Nephron progenitor cell (in vitro differentiated cells): ENCODE results near the gene GFI1B.
"Not testable (repeated sequence)": the region's sequence is repeated elsewhere in the genome, so short reads cannot be mapped to it uniquely, and the experiment has no call there.

Experiments
- DNase-seq: peaks from one replicate; pipeline ENCODE4 v3.0.0; 2021
- H3K27ac Mint-ChIP-seq: 2 replicates; pipeline ENCODE4 v1.8.0; 2021; ENCODE audit warnings: mild to moderate bottlenecking, moderate library complexity, mixed read lengths
- H3K27me3 Mint-ChIP-seq: 2 replicates; pipeline ENCODE4 v1.8.0; 2021; ENCODE audit warnings: mild to moderate bottlenecking, low read depth, mixed read lengths; ENCODE audit not compliant: poor library complexity
- H3K36me3 Mint-ChIP-seq: 2 replicates; pipeline ENCODE4 v1.8.0; 2021; ENCODE audit warnings: low read depth, mixed read lengths
- H3K4me1 Mint-ChIP-seq: 2 replicates; pipeline ENCODE4 v1.8.0; 2021; ENCODE audit warnings: mixed read lengths
- H3K4me3 Mint-ChIP-seq: 2 replicates; pipeline ENCODE4 v1.8.0; 2021; ENCODE audit warnings: mild to moderate bottlenecking, moderate library complexity, mixed read lengths
- H3K9me3 Mint-ChIP-seq: 2 replicates; pipeline ENCODE4 v1.8.0; 2021; ENCODE audit warnings: mild to moderate bottlenecking, moderate library complexity, mixed read lengths
- TF ChIP-seq, protein P1 (sequence below): fragments of 200-600 bp; sonication (generic); IDR thresholded peaks from 2 replicates; pipeline ENCODE4 v1.5.0; 2021; ENCODE audit warnings: antibody characterized with exemption

GFI1B gene

DNA sequence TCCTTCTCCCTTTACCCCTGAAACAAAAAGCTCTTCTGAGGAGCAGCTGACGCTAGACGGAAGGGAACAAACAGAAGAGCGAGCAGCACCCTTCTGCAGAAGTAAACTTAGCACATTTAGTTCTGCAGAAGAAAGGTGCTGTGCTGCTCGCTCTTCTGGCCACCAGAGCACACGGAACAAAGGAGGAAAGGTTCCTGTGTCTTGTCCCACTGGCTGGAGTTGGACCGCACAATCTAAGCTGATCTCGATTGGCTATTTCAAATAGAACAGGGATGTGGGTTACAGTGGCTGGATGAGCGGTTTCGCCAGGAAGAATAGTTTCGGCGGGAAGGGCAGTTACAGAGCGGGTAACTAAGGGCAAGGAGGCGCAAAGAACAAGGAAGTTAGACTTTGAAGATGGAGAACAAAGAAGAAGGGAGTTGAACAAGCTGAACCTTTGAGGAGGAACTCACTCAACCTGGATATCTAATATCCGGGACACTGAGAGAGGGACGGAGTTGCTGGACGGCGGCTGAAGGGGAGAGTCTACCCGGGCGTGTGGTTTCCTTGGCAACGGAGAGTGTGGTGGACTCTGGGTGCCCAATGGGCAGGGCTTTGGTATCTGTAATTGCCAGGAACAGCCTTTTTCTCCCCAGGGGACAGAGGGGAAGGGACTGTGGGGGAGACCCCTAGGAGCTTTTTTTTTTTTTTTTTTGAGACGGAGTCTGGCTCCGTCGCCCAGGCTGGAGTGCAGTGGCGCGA lies 59.5 kb downstream of the GFI1B start:
- Mint-ChIP-seq H3K27me3 (peaks cover 3% of the 10 kb centered on the region), H3K9me3 (peaks cover 9% of the 10 kb centered on the region), H3K36me3 (peaks cover 92% of the 10 kb centered on the region), H3K4me1 (peaks cover 27% of the 10 kb centered on the region), H3K27ac (no peak overlapping the region), H3K4me3 (no peak overlapping the region)
- DNase-seq, result no peak
- TF ChIP-seq, protein P1, sequence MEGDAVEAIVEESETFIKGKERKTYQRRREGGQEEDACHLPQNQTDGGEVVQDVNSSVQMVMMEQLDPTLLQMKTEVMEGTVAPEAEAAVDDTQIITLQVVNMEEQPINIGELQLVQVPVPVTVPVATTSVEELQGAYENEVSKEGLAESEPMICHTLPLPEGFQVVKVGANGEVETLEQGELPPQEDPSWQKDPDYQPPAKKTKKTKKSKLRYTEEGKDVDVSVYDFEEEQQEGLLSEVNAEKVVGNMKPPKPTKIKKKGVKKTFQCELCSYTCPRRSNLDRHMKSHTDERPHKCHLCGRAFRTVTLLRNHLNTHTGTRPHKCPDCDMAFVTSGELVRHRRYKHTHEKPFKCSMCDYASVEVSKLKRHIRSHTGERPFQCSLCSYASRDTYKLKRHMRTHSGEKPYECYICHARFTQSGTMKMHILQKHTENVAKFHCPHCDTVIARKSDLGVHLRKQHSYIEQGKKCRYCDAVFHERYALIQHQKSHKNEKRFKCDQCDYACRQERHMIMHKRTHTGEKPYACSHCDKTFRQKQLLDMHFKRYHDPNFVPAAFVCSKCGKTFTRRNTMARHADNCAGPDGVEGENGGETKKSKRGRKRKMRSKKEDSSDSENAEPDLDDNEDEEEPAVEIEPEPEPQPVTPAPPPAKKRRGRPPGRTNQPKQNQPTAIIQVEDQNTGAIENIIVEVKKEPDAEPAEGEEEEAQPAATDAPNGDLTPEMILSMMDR, result no peak

DNA sequence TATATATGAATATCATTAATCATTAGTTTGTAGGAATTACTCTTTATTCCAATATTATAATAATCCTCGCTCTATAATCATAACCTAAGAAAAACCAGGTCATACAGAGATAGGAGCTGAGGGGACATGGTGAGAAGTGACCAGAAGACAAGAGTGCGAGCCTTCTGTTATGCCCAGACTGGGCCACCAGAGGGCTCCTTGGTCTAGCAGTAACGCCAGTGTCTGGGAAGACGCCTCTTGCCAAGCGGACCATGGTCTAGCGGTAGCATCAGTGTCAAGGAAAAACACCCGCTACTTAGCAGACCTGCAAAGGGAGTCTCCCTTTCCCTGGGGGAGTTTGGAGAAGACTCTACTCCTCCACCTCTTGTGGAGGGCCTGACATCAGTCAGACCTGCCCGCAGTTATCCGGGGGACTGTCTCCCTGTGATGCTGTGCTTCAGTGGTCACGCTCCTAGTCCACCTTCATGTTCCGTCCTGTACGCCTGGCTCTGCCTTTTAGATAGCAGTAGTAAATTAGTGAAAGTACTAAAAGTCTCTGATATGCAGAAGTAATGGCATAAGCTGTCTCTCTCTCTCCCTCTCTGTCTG lies 62.5 kb downstream of the GFI1B start:
- H3K9me3 Mint-ChIP-seq, H3K27me3 Mint-ChIP-seq, H3K4me3 Mint-ChIP-seq: not testable (repeated sequence)
- TF ChIP-seq, protein P1, result peak; percentile 46
- peak; percentile 58 for DNase-seq
- Mint-ChIP-seq H3K27ac (peak overlapping the region; percentile 86), H3K4me1 (peaks cover 19% of the 10 kb centered on the region), H3K36me3 (peaks cover 79% of the 10 kb centered on the region)
